ENCODE measurements around the gene FAF1. TPM values are rescaled to one million over a fixed set of nuclear protein-coding genes. Genes with fewer than 3 reads are reported as not detected.

Gene FAF1
- total and polyA plus RNA-seq, 2 of the 8 experiments (the other 6 are each of a cell fraction or from before 2014, with no cell fraction given): 10.8 to 65.9 TPM

DNA sequence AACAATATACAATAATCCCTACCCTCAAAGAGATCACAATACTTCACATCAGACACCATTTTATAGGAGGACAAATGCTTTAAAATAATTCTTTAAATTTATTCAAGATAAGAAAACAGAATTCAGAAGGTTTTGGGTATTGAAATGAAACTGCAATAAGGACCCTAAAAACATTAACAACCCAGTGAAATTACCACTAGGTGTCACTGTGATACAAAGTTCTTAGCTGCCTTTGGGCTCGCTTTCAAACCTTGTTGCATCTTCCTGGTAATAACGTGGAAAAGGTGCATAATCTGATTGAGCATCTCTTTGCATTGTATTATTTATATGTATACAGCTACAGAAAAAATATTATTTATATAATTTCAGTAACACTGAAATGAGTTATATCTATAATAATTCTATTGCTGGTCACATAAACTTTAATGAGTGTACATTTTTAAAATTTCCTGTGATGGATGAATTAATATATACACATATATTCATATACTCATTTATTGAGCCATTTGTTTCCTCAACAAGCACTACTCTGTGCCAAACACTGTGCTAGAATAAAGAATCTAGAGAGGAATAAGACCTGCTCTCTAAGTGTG lies 185.2 kb downstream of the FAF1 start:
- H3K18ac ChIP-seq (ENCODE audit: extremely low read depth, low read length): no peak overlapping the region
- DNase-seq (ENCODE audit: low read depth in 1 of 2, low spot score in 2 of 2) (no peak), FAIRE-seq (no peak)
- no peak overlapping the region for H3K23ac ChIP-seq (ENCODE audit: insufficient read length)
- no peak overlapping the region for H2BK5ac ChIP-seq (ENCODE audit: low read depth, low read length)
- H3K27me3 ChIP-seq (replicated peaks in 1 of 4; ENCODE audit: control insufficient read depth in 3 of 4, extremely low read depth in 1 of 4, insufficient read depth in 3 of 4, low read length in 3 of 4): no peaks in the 10 kb centered on the region
- no peak overlapping the region for H2AFZ ChIP-seq (ENCODE audit: low read length)
- H2AK5ac ChIP-seq (ENCODE audit: low read depth, low read length): no peak overlapping the region
- H3K79me2 ChIP-seq (ENCODE audit: control insufficient read depth in 1 of 2, insufficient read depth in 2 of 2, low read length in 2 of 2): no peaks in the 10 kb centered on the region; a peak in 1 of 4 replicates
- H3K4me2 ChIP-seq (ENCODE audit: insufficient read depth in 1 of 2, low read depth in 2 of 2, low read length in 2 of 2): no peak overlapping the region
- POLR2A ChIA-PET (ENCODE audit: partially characterized antibody): interaction anchor here (0.6 kb wide), 1 partner anchor 153 kb away, joined by 4 read pairs; no protein-coding TSS in a partner anchor
- no peak overlapping the region for H2BK120ac ChIP-seq (replicated peaks; ENCODE audit: low read depth, low read length)
- no peak overlapping the region for H4K8ac ChIP-seq (ENCODE audit: extremely low read depth, insufficient read depth, low read length)
- no peak overlapping the region for H4K91ac ChIP-seq (replicated peaks; ENCODE audit: insufficient read length, low read length)
- no peak overlapping the region for H3K9ac ChIP-seq (replicated peaks in 1 of 4; ENCODE audit: extremely low read depth in 1 of 4, low read depth in 3 of 4, low read length in 3 of 4)
- H3K4me1 ChIP-seq (replicated peaks in 1 of 4; ENCODE audit: control insufficient read depth in 3 of 4, insufficient read depth in 4 of 4, low read length in 3 of 4): no peaks in the 10 kb centered on the region
- no peaks in the 10 kb centered on the region for H4K20me1 ChIP-seq (replicated peaks in 1 of 2; ENCODE audit: control insufficient read depth in 1 of 2, insufficient read depth in 2 of 2, low read length in 2 of 2)
- CTCF ChIA-PET (ENCODE audit: partially characterized antibody): interaction anchor here (0.5 to 7.5 kb wide), 34 partner anchors 9 to 522 kb away, joined by 3 to 54 read pairs (median 4); partner anchors contain the start of gene FAF1
- WGBS, 2 experiments (ENCODE audit: extremely low coverage in 1 of 2, insufficient coverage in 1 of 2, insufficient read length in 1 of 2, insufficient replicate concordance in 2 of 2, low coverage in 1 of 2, low lambda C conversion rate in 2 of 2, missing lambda C conversion rate in 1 of 2): 19% methylated on average over 2 of the region's 2 CpGs; no CpG with 5 or more reads in 1 of the 2 experiments
- no peaks in the 10 kb centered on the region for H3K23me2 ChIP-seq (ENCODE audit: low read depth, low read length)
- no peak overlapping the region for H3K56ac ChIP-seq (replicated peaks; ENCODE audit: insufficient read length, low read depth, low read length)
- no peak overlapping the region for H2BK20ac ChIP-seq (ENCODE audit: low read length)
- no peak overlapping the region for H3K4me3 ChIP-seq (ENCODE audit: extremely low read depth in 1 of 4, insufficient read depth in 2 of 4, low read depth in 3 of 4, low read length in 4 of 4)
- no peak overlapping the region for H4K5ac ChIP-seq (ENCODE audit: insufficient read length, low read depth, low read length)
- H3K4ac ChIP-seq (replicated peaks; ENCODE audit: insufficient read length, low read depth, low read length): no peak overlapping the region
- no peak overlapping the region for H2BK15ac ChIP-seq (ENCODE audit: low read length)
- H3K27ac ChIP-seq (ENCODE audit: low read depth, low read length): no peak overlapping the region
- H3K14ac ChIP-seq (ENCODE audit: insufficient read length): no peak overlapping the region
- H2BK12ac ChIP-seq (ENCODE audit: low read depth, low read length): no peak overlapping the region
- H3K36me3 ChIP-seq (ENCODE audit: control insufficient read depth in 2 of 4, insufficient read depth in 4 of 4, low read length in 3 of 4): no peaks in the 10 kb centered on the region
- TF ChIP-seq KDM5A (IDR thresholded peaks at IDR 0.05; ENCODE audit: low read length) (no peak), RAD21 (IDR thresholded peaks at IDR 0.05 in 1 of 2, conservative IDR thresholded peaks at IDR 0.05 in 1 of 2; ENCODE audit: low read depth in 2 of 2, low read length in 2 of 2) (peak; percentile 73 to 79)
- TF ChIP-seq, protein P1, sequence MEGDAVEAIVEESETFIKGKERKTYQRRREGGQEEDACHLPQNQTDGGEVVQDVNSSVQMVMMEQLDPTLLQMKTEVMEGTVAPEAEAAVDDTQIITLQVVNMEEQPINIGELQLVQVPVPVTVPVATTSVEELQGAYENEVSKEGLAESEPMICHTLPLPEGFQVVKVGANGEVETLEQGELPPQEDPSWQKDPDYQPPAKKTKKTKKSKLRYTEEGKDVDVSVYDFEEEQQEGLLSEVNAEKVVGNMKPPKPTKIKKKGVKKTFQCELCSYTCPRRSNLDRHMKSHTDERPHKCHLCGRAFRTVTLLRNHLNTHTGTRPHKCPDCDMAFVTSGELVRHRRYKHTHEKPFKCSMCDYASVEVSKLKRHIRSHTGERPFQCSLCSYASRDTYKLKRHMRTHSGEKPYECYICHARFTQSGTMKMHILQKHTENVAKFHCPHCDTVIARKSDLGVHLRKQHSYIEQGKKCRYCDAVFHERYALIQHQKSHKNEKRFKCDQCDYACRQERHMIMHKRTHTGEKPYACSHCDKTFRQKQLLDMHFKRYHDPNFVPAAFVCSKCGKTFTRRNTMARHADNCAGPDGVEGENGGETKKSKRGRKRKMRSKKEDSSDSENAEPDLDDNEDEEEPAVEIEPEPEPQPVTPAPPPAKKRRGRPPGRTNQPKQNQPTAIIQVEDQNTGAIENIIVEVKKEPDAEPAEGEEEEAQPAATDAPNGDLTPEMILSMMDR (IDR thresholded peaks at IDR 0.05; ENCODE audit: control extremely low read depth in 1 of 3, insufficient read depth in 1 of 3, low read depth in 1 of 3, low read length in 3 of 3): peak in 2 of 3 experiments; percentile 41 to 65; a peak in 2 of 4 replicates
- no peaks in the 10 kb centered on the region for H3K9me3 ChIP-seq (ENCODE audit: insufficient read depth in 2 of 2, low read depth in 1 of 2, low read length in 1 of 2)
- H3K79me1 ChIP-seq (ENCODE audit: low read depth, low read length): no peaks in the 10 kb centered on the region

Data from H1 (cell line).